GM18502 (cell line): ENCODE results near the gene CCDC192.

Source experiments
- ATAC-seq: cut with Tn5 transposase; IDR thresholded peaks from one replicate; pipeline ENCODE4 v1.9.1; 2021; ENCODE audit warnings: mild to moderate bottlenecking; ENCODE audit not compliant: unreplicated experiment, poor library complexity

Gene CCDC192

GRCh38 chr5:127940854-127941253, 237.7 kb downstream of the CCDC192 start:
- ATAC-seq = no peak

DNA sequence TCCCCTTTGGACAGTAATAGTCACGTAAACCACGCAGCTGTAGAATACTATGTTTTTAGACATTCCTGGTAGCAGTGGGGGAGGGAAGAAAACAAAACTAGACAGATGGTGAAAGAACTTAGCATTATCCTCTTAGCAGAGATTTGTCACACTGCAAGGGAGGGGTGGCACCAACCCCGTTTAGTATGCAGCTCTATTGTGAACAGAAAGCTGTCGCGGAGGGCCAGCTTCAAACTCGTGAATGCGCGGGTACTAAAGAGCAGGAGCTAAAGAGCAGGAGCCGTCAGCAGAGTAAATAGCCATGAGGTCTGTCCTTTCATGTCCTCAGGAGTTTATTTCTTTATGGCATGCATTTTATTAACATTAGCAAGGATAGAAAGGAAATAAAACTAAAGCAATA, 238.5 kb downstream of the CCDC192 start:
- ATAC-seq = no peak

DNA sequence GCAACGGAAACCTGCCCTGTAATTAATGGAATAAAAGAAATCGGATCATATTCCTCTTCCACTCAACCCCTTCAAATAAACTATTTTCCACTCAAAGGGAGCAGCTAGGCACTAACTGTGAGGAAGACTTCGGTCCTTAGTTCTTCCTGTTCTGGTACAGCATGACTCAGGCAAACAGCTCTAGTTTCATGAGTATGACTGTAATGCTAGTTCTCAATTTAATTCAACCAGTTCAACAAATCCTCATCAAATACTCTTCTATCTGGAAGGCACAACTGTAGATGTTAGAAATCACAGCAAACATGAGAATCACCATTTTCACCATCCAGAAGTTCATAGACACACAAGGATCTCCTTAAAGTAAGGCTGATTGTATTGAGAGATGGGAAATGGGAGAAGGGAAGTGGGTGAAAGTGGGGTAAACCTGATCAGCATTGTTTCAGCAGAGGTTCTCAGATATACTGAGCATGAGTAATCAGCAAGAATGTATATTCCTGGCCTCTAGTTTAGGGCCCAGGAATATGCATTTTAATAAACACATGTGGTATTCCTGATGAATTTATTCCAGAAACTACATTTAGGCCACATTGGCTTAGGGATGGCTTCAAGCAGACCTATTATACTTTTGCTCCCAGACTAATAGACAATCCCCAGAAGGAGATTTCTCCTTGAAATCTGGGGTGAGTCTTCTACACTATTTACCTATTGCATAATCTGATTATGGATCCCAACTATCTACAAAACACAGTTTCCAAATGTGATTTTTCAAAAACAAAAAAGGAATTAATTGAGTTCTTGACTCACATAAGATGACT, 239.3 kb downstream of the CCDC192 start:
- peak; percentile 48 for ATAC-seq

- ATAC-seq = peak; percentile 78
Observed at GRCh38 chr5:127943061-127943371, 239.8 kb downstream of the CCDC192 start.

DNA sequence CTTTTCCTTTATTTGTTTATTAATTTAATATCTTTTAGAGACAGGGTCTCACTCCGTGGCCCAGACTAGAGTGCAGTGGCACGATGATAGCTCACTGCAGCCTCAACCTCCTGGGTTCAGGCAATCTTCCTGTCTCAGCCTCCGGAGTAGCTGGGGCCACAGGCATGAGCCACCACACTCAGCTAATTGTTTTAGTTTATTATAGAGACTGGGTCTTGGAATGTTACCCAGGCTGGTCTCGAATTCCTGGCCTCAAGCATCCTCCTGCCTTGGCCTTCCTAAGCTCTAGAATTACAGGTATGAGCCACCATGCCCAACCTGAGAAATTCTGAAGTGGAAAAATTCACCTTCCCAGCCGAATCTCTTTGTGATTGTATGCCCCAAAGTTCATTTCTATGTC, 240.9 kb downstream of the CCDC192 start:
- no peak for ATAC-seq

- no peak for ATAC-seq
Observed at GRCh38 chr5:127947941-127948340, 244.8 kb downstream of the CCDC192 start.

- ATAC-seq = no peak
Observed at GRCh38 chr5:127950707-127951391, 247.7 kb downstream of the CCDC192 start.

- ATAC-seq = peak; percentile 54
Observed at GRCh38 chr5:127951791-127952190, 248.6 kb downstream of the CCDC192 start.

GRCh38 chr5:127957183-127957582, 254.0 kb downstream of the CCDC192 start:
- no peak for ATAC-seq

DNA sequence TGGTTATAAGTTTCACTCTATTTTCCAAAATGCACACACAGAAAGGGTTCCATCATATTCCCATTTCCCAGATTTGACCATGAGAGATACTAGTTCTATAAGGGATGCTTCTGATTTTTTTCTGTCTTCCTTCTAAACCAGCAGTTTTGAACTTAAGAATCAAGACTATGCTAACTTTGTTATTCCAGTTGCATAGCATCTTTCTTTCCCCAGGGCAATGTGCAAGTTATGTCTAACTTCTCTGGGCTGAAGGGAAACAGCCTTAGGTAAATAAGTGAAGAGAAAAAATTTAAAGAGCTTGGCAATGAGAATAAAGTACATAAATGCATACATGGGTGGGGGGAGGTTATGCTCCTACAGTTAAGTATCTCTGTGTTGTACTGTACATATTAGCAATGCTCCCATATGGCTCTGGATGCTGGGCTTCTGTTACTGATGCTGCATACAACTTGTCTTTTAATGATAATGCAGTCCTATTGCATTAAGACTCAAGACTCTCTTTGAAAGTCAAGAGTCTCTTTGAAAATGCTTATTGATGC, 254.6 kb downstream of the CCDC192 start:
- no peak for ATAC-seq

DNA sequence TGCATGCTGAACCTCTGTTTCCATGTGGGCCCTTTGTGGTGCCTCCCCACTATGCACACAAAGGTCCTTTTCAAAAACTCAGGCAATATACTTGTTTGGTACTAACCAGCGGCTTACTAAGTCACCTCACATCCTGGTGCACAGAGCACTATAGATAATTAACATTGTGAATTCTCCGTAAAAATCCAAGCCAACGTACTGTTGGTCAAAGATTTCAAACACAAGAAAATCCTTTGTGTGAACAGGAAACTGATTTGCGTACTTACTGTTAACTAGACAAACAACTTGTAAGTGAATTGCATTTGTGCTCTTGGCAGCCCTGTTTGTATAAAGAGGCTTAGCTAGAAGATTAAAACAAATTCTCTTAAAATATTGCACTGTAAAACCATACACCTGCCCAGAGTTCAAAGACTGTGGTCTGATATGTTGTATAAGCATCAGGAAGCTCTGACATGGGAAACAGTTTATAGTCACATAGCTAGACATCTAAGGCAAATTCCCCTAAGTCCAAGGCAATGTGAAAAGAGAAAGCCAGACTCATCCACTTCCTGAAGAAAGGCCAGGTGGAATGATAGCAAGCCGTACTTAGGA, 255.3 kb downstream of the CCDC192 start:
- no peak for ATAC-seq

DNA sequence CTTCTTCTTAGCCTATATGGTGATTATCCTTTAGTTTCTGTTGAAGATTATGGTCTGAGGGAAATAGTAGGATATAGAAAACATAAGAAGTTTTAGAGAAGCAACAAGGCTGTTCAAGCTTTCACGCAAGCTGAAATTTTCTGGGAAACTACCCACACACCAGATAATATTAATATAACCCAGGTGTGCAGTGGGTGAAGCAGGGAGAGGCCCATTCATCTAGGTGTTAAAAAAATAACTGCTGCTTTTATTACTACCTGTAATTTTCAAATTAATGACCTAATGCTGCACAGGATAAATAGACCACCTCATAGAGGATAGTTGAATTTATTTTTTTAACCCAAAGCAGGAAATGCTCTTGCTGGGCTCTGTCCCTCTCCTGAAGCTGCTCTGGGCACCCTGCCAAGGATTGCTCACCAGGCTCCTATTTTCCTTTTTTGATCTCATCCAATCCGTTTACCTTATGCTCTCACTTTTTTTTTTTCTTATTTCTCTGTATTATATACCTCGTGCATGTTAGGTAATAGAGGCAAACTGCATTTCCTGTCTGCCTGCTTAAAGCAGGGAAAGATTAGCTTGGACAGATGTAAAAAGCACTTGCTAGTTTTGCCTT, 256.1 kb downstream of the CCDC192 start:
- no peak for ATAC-seq

DNA sequence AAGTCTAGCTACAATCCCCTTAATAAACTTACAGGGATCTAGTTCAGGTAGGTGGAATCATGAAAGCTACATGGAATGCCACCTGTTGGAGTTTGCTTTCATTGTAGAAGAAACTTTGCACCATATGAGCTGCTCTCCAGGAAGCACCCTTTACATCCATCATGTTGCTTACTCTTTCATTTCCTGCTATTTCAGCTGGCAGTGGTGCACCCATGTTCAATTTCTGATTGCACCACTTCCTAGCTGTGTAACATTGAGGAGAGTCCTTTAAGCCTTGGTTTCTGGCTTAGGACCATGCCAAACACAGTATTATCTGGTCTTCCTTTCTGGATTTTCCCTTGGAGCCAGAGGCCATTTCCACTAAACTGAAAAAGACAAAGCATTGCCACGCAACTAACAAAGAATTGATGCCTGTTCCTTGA, 257.1 kb downstream of the CCDC192 start:
- ATAC-seq = no peak

DNA sequence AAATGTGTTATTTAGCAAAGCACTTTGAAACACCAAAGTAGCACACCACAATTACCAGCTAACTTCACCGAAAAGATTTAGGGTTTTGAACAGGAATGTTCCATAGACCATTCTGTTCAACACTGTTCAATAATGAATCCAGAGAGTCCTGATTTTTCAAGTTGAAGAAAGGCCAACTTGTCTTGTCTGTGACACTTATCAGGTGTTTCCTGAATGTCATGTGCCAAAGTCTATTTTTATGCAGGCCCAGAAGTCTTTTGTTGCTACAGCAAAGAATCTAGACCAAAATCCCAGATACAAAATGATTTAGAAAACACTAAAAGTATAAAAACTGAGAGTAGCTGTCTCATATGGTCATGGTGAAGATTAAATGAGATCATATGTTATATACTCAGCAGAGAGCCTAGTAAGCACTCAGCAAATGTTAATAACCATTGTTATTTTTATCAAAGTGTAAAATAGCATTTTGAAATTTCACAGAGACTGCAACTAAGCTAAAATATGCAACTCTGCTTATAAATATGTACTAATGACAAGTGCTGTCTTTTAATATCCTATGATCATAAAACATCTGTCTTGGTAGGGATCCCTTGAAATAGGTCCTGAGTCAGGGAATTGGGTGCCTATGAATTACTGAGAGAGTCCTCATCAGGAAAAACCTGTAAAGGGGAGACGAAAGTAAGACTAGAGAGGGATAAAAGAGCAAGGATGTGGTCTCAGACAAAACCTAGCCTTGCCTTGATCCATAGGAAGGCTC, 258.0 kb downstream of the CCDC192 start:
- no peak for ATAC-seq

DNA sequence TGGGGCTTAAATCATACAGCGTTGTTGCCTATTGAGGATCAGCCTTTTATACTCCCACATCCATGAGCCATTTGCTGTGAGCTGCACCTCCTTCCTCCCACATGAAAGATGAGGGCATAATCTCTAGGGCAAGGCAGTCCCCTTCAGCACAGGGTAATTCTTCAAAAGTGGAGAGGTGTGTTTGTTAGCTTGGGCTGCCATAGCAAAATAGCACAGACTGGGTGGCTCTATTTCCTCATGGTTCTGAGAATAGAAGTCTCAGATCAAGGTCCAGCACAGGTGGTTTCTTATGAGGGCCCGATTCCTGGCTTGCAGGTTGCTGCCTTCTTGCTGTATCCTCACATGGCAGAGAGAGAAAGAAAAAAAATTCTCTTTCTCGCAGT, 258.6 kb downstream of the CCDC192 start:
- ATAC-seq = no peak

GRCh38 chr5:127962491-127962890, 259.3 kb downstream of the CCDC192 start:
- no peak for ATAC-seq

DNA sequence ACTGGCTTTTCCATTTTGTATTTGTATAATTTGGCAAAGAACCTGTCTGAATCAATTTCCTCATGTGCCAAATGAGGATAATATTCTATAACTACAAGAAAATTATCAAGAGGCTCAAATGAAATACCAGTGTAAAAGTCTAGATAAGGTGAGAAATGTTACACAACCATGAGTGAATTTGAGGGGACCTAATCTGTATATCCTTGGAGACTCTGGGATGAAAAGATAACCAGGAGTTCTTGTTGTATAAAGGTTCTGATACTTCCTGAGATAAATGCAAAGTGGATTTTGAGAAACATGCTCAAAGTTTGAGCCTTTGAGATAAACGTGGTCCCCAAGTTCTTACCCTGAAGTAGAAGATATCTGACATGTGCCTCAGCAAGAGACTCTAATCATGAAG, 260.0 kb downstream of the CCDC192 start:
- ATAC-seq = no peak

GRCh38 chr5:127963931-127964330, 260.7 kb downstream of the CCDC192 start:
- no peak for ATAC-seq

- no peak for ATAC-seq
Observed at GRCh38 chr5:127967323-127967982, 264.3 kb downstream of the CCDC192 start.
